Gastroesophageal sphincter (tissue), 4 donors: ENCODE data around the gene PLEKHA1. TPM values are rescaled to one million over a fixed set of nuclear protein-coding genes. Genes with fewer than 3 reads are reported as not detected.

Experiments used
- ATAC-seq: fragments of 150-250 bp; one replicate; pipeline ENCODE4 v1.9.1; 2016; ENCODE audit warnings: mild to moderate bottlenecking, moderate library complexity
- H3K27ac ChIP-seq, 4 donors: fragments of 200-600 bp; sonication (generic) in 3 of 4; 1 replicate in 3 of 4; 2 replicates in 1 of 4; pipeline ENCODE4 v1.5.1; 2016 to 2019
- H3K27me3 ChIP-seq: fragments of 200-600 bp; sonication (generic); one replicate; pipeline ENCODE4 v1.5.1; 2019
- H3K36me3 ChIP-seq, 2 donors: fragments of 200-600 bp; sonication (generic); one replicate each; pipeline ENCODE4 v1.5.1; 2019; ENCODE audit warnings: control low read depth in 1 of 2
- H3K4me1 ChIP-seq, 3 donors: fragments of 200-600 bp; sonication (generic); 1 replicate in 2 of 3; 2 replicates in 1 of 3; pipeline ENCODE4 v1.5.1; 2016 to 2019; ENCODE audit warnings: control low read depth in 2 of 3
- H3K4me3 ChIP-seq, 2 donors: fragments of 200-600 bp; sonication (generic); one replicate each; pipeline ENCODE4 v1.5.1; 2019; ENCODE audit warnings: mild to moderate bottlenecking in 1 of 2, moderate library complexity in 1 of 2
- H3K9me3 ChIP-seq, 3 donors: fragments of 200-600 bp; sonication (generic); one replicate each; pipeline ENCODE4 v1.5.1; 2017 to 2019; ENCODE audit warnings: control low read depth in 2 of 3
- CTCF ChIP-seq, 4 experiments: fragments of 200-600 bp in 2 of 4; fragments of 450-650 bp in 2 of 4; sonication (generic) in 1 of 4; IDR thresholded peaks; one replicate each; pipeline ENCODE4 v1.5.1; 2017 to 2019; ENCODE audit warnings: antibody characterized with exemption in 4 of 4, mild to moderate bottlenecking in 2 of 4, moderate library complexity in 2 of 4
- EP300 ChIP-seq: sonication (generic); formaldehyde crosslinking; IDR thresholded peaks from one replicate; pipeline ENCODE4 v1.6.1; 2017; ENCODE audit warnings: antibody characterized with exemption, mild to moderate bottlenecking
- POLR2A ChIP-seq, 2 donors: fragments of 450-650 bp; IDR thresholded peaks; one replicate each; pipeline ENCODE4 v1.6.1; 2017; ENCODE audit warnings: antibody characterized with exemption in 2 of 2, mild to moderate bottlenecking in 2 of 2, moderate library complexity in 1 of 2
- POLR2AphosphoS5 ChIP-seq: sonication (generic); formaldehyde crosslinking; IDR thresholded peaks from one replicate; pipeline ENCODE4 v1.6.1; 2017; ENCODE audit warnings: antibody characterized with exemption
- WGBS, 2 donors: methylation state at CpG; one replicate each; pipeline ENCODE4 v1.1.5; 2018; ENCODE audit warnings: low coverage in 1 of 2; 5-methylcytosine and 5-hydroxymethylcytosine counted together
- total RNA-seq, 4 donors: library from RNA; depleted of rRNA; stranded (reverse); fragments of >200 nt; gene quantifications; one replicate each; pipeline ENCODE4 v1.1.0, GENCODE V29; 2016

Gene PLEKHA1
- total RNA-seq, 4 donors from 2014 or later = 62.1 to 125 (median 93.8) TPM

- Histone ChIP-seq H3K4me1 (peaks cover 0 to 52% (median 17%) of the 10 kb centered on the region in 3 donors), H3K27ac (peak overlapping the region in 1 of 4 donors; percentile 26)
- 80 to 93% methylated on average over 5 to 8 of the region's 8 CpGs for WGBS, 2 donors
Measured at GRCh38 chr10:122466951-122467381, 92.5 kb downstream of the PLEKHA1 start.

GRCh38 chr10:122467701-122468100 lies 93.2 kb downstream of the PLEKHA1 start:
- H3K27ac ChIP-seq = peak overlapping the region in 2 of 4 donors; percentile 26 to 54
- WGBS, 2 donors = 79% methylated on average over 6 of the region's 6 CpGs; no CpG with 5 or more reads in 1 of the 2 donors
- no peak for ATAC-seq
- no peaks in the 10 kb centered on the region for H3K9me3 ChIP-seq
- peaks cover 0 to 52% (median 17%) of the 10 kb centered on the region in 3 donors for H3K4me1 ChIP-seq
- TF ChIP-seq POLR2AphosphoS5 (no peak), EP300 (no peak), POLR2A (IDR thresholded peaks at IDR 0.05) (no peak)
- peaks cover 0 to 14% of the 10 kb centered on the region in 2 donors for H3K36me3 ChIP-seq
- H3K4me3 ChIP-seq = no peak overlapping the region
- H3K27me3 ChIP-seq = no peaks in the 10 kb centered on the region

More at GRCh38 chr10:122466951-122467381, 92.5 kb downstream of the PLEKHA1 start:
- Histone ChIP-seq H3K27me3 (no peaks in the 10 kb centered on the region), H3K36me3 (peaks cover 0 to 14% of the 10 kb centered on the region in 2 donors), H3K4me3 (no peak overlapping the region), H3K9me3 (no peaks in the 10 kb centered on the region)
- TF ChIP-seq POLR2AphosphoS5 (no peak), POLR2A (IDR thresholded peaks at IDR 0.05) (no peak), CTCF (IDR thresholded peaks at IDR 0.05) (no peak), EP300 (no peak)
- no peak for ATAC-seq

DNA sequence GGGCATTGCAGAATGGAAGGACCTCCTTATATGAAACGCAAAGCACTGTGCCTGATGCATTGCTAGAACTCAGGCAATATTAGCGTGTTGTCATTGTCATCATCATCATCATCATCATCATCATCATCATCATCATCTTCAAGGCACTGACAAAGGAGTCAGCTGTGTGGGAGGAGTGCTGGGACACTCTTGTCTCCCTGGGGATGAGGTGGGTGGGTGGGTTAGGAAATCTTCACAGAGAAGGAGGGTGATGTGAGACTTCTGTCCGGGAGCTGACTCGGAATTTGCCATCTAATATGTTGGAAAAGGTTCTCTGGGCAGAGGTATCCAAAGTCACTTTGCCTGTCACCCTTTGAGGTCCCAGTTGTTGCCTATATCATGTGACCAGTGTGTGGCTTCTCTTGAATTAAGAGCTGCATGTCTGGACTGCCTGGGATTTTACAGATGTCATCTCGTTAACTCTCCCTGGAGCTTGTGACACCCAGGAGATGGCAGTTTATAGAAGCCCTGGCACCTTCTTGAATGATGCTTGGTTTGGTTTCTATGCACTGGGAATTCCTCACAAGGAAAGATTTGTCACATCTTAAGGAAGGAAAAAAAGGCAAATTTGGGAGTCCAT lies 93.9 kb downstream of the PLEKHA1 start:
- Histone ChIP-seq H3K36me3 (peaks cover 0 to 14% of the 10 kb centered on the region in 2 donors), H3K4me3 (no peak overlapping the region), H3K9me3 (no peaks in the 10 kb centered on the region), H3K27ac (peak overlapping the region in 3 of 4 donors; percentile 52 to 67 (median 54)), H3K27me3 (no peaks in the 10 kb centered on the region), H3K4me1 (peaks cover 0 to 45% (median 12%) of the 10 kb centered on the region in 3 donors)
- WGBS, 2 donors = 97 to 100% methylated on average over 1 to 5 of the region's 5 CpGs
- ATAC-seq = no peak
- TF ChIP-seq EP300 (no peak), POLR2AphosphoS5 (no peak)

DNA sequence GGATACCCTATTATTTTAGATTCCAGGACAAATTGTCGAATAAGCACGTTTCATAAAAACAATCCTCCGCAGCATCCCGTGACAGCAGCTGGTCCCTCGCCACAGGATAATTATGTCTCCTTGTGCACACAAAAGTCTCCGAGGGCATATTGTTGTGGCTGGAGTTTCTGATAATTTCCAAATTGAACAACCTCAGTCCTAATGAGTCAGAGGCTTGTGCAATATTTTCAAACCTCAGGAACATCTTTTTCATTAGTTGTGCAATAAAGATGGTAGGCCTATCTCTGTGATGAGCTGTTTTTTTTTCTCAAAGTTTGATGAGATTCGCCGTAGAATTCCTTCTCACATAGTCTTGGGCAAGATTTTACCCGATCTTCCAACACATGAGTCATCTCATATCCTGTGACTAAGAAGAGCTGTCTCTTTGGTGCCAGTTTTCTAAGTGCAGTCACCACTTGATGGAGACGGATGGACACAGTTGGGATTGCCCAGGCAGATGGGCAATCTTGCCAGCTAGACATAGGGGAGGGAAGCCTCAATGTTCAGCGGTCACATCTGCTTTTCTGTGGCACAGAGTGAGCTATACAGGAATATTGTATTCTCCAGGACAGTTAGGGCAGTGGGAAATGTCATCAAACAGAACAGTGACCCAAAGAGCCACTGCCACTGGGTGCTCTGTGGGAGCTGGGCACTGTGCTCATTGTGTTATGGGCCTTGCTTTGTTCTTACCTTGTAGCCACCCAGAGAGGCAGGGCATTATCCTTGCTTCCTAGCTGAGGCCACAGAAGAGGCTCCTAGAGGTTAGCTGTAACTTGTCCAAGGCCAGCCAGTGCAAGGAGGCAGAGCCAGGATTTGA lies 94.6 kb downstream of the PLEKHA1 start:
- WGBS, 2 donors = 40 to 46% methylated on average over 9 to 11 of the region's 11 CpGs
- ATAC-seq = peak; percentile 90
- peak; percentile 73 for TF ChIP-seq POLR2AphosphoS5
- no peak for TF ChIP-seq EP300
- Histone ChIP-seq H3K9me3 (no peaks in the 10 kb centered on the region), H3K27me3 (no peaks in the 10 kb centered on the region), H3K4me1 (peaks cover 0 to 44% (median 11%) of the 10 kb centered on the region in 3 donors), H3K27ac (peak overlapping the region in 3 of 4 donors; percentile 61 to 80 (median 70)), H3K4me3 (no peak overlapping the region), H3K36me3 (peaks cover 0 to 14% of the 10 kb centered on the region in 2 donors)

DNA sequence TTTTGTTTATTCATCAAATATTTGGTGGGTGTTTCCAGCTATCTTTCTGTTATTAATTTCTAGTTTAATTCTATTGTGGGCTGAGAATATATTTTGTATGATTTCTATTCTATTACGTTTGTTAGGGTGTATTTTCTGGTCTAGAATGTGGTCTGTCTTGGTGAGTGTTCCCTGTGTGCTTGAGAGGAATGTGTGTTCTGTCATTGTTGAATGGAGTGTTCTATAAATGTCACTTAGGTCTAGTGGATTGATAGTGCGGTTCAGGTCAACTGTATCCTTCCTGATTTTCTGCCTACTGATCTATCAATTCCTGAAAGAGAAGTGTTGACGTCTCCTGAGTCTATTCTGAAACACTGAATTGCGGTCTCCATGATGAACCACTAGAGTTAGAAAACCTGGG lies 95.3 kb downstream of the PLEKHA1 start:
- WGBS, 2 donors = 89 to 96% methylated on average over 3 to 4 of the region's 4 CpGs
- H3K27me3 ChIP-seq = no peaks in the 10 kb centered on the region
- peak overlapping the region in 2 of 4 donors; percentile 61 to 70 for H3K27ac ChIP-seq
- no peak for ATAC-seq
- H3K4me3 ChIP-seq = no peak overlapping the region
- no peak for TF ChIP-seq POLR2A (IDR thresholded peaks at IDR 0.05)
- H3K4me1 ChIP-seq = peaks cover 0 to 44% (median 18%) of the 10 kb centered on the region in 3 donors
- H3K36me3 ChIP-seq = peaks cover 0 to 14% of the 10 kb centered on the region in 2 donors
- no peaks in the 10 kb centered on the region for H3K9me3 ChIP-seq

DNA sequence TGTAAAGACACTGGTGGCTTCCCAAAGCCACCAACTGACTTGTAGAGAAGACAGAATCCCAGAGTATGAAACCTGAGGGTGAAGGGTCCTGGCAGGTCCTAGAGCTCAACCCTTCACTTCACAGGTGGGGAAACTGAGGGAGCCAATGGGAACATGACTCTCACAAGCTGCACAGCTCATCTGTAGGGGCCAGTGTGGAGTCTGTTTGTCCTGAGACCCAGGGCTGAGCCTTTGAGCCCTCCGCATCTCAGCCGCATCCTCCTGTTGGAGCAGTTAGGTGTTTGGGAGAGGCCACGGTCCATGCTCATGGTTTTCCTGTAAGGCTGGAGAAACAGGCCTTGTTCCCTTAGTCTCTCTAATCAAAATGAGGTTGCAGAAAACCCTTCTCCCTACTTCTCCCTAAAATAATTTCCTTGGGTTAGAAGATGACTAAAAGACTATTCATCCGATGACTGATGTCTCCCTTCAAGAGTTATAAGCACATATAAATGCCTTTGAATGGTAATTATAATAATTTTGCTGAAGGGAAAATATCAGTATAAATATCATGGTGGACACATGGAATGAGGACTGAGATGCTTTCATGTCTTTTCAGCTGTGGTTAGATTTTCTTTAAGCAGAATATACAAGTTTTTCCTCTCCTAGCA lies 97.1 kb downstream of the PLEKHA1 start:
- WGBS, 2 donors = 99 to 100% methylated on average over 1 to 4 of the region's 4 CpGs
- no peak overlapping the region for H3K4me3 ChIP-seq

More for the DNA sequence above, 97.1 kb downstream of the PLEKHA1 start:
- ATAC-seq = no peak
- H3K27ac ChIP-seq = no peak overlapping the region
- no peaks in the 10 kb centered on the region for H3K27me3 ChIP-seq
- no peaks in the 10 kb centered on the region for H3K9me3 ChIP-seq
- no peak for TF ChIP-seq CTCF (IDR thresholded peaks at IDR 0.05)
- no peak for TF ChIP-seq POLR2AphosphoS5
- no peak for TF ChIP-seq POLR2A (IDR thresholded peaks at IDR 0.05)
- TF ChIP-seq EP300 = no peak
- peaks cover 0 to 51% (median 33%) of the 10 kb centered on the region in 3 donors for H3K4me1 ChIP-seq
- no peaks in the 10 kb centered on the region for H3K36me3 ChIP-seq
